Measurements from ENCODE around the gene COG5. TPM values are rescaled to one million over a fixed set of nuclear protein-coding genes. Genes with fewer than 3 reads are reported as not detected.

The COG5 gene
- total and polyA plus RNA-seq, 2 experiments from 2014 or later, result 15.4 to 36.5 TPM

DNA sequence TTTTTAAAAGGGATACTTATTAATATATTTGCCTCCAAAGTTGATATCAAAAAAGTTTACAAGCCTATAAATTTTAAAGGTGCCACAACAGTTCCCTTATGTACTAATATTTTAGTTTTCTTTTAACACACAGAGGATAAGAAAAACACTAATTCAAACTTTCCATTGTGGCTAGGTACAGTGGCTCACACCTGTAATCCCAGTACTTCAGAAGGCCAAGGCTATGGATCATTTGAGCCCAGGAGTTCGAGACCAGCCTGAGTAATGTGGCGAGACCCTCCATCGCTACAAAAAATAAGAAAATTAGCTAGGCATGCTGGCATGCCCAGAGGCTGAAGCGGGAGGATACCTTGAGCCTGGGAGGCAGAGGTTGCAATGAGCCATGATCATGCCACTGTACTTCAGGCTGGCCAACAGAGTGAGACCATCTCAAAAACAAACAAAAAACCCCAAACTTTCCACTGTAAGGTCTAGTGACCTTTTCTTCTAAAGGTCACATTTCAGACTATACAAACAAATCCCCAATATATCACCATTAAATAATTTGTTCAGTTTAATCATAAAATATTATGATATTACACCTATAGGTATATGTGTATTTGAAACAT, 287.4 kb downstream of the COG5 start:
- Histone ChIP-seq H3K4me3 (no peak overlapping the region), H3F3A (replicated peaks; ENCODE audit: low read depth) (no peaks in the 10 kb centered on the region), H3K4me1 (ENCODE audit: insufficient read depth) (no peaks in the 10 kb centered on the region), H3K27me3 (ENCODE audit: insufficient read depth) (no peaks in the 10 kb centered on the region), H4K20me1 (replicated peaks; ENCODE audit: insufficient read depth) (no peaks in the 10 kb centered on the region; the same call in 1 of the 2 replicates), H3K79me2 (replicated peaks; ENCODE audit: insufficient read depth) (no peaks in the 10 kb centered on the region), H3K4me2 (no peak overlapping the region), H3K36me3 (ENCODE audit: insufficient read depth) (no peaks in the 10 kb centered on the region), H3K9me2 (ENCODE audit: insufficient read depth) (no peaks in the 10 kb centered on the region), H3K27ac (ENCODE audit: low read depth) (no peak overlapping the region), H2AFZ (no peak overlapping the region)
- no peak for TF ChIP-seq NANOG (IDR thresholded peaks at IDR 0.05; ENCODE audit: borderline replicate concordance)
- TF ChIP-seq STAT1 (IDR thresholded peaks at IDR 0.05; ENCODE audit: unreplicated experiment), result no peak
- no peak for TF ChIP-seq ZNF331 (CRISPR knock-in tag; IDR thresholded peaks at IDR 0.05; ENCODE audit: low read depth)
- no peak for TF ChIP-seq ETS1 (IDR thresholded peaks at IDR 0.05)
- no peak for TF ChIP-seq REST (IDR thresholded peaks at IDR 0.05; ENCODE audit: unreplicated experiment)
- TF ChIP-seq EZH2phosphoT487 (IDR thresholded peaks at IDR 0.05; ENCODE audit: unreplicated experiment), result no peak
- TF ChIP-seq, protein P1, sequence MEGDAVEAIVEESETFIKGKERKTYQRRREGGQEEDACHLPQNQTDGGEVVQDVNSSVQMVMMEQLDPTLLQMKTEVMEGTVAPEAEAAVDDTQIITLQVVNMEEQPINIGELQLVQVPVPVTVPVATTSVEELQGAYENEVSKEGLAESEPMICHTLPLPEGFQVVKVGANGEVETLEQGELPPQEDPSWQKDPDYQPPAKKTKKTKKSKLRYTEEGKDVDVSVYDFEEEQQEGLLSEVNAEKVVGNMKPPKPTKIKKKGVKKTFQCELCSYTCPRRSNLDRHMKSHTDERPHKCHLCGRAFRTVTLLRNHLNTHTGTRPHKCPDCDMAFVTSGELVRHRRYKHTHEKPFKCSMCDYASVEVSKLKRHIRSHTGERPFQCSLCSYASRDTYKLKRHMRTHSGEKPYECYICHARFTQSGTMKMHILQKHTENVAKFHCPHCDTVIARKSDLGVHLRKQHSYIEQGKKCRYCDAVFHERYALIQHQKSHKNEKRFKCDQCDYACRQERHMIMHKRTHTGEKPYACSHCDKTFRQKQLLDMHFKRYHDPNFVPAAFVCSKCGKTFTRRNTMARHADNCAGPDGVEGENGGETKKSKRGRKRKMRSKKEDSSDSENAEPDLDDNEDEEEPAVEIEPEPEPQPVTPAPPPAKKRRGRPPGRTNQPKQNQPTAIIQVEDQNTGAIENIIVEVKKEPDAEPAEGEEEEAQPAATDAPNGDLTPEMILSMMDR (conservative IDR thresholded peaks at IDR 0.05; ENCODE audit: low read depth in 2 of 2), result no peak
- TF ChIP-seq JUNB (IDR thresholded peaks at IDR 0.05; ENCODE audit: unreplicated experiment), result no peak
- no peak for TF ChIP-seq ZNF462 (CRISPR knock-in tag; IDR thresholded peaks at IDR 0.05)
- TF ChIP-seq EZH2 (IDR thresholded peaks at IDR 0.05; ENCODE audit: low read depth, unreplicated experiment), result no peak
- TF ChIP-seq POLR2AphosphoS5 (IDR thresholded peaks at IDR 0.05; ENCODE audit: low read depth), result no peak
- TF ChIP-seq CREB1 (CRISPR knock-in tag; IDR thresholded peaks at IDR 0.05; ENCODE audit: low read depth), result no peak
- TF ChIP-seq ZNF114 (CRISPR knock-in tag; IDR thresholded peaks at IDR 0.05), result no peak
- H3K4me1 Mint-ChIP-seq, result no peaks in the 10 kb centered on the region
- peaks cover 2% of the 10 kb centered on the region for H3K27me3 Mint-ChIP-seq (ENCODE audit: insufficient read depth, low read depth, poor library complexity)
- no peaks in the 10 kb centered on the region for H3K36me3 Mint-ChIP-seq (ENCODE audit: low read depth)
- no peak for DNase-seq (ENCODE audit: low spot score)
- ATAC-seq, result no peak
- no peaks in the 10 kb centered on the region for H3K9me3 Mint-ChIP-seq
- no peak overlapping the region for H3K27ac Mint-ChIP-seq
- H3K4me3 Mint-ChIP-seq, result no peak overlapping the region
